Measurements from ENCODE around the gene UNC13D. TPM values are rescaled to one million over a fixed set of nuclear protein-coding genes. Genes with fewer than 3 reads are reported as not detected.

UNC13D gene
- total and polyA plus RNA-seq, 9 of the 15 experiments (the other 6 are each of a cell fraction or from before 2014, with no cell fraction given) = 0.86 to 244 (median 69.2) TPM

DNA sequence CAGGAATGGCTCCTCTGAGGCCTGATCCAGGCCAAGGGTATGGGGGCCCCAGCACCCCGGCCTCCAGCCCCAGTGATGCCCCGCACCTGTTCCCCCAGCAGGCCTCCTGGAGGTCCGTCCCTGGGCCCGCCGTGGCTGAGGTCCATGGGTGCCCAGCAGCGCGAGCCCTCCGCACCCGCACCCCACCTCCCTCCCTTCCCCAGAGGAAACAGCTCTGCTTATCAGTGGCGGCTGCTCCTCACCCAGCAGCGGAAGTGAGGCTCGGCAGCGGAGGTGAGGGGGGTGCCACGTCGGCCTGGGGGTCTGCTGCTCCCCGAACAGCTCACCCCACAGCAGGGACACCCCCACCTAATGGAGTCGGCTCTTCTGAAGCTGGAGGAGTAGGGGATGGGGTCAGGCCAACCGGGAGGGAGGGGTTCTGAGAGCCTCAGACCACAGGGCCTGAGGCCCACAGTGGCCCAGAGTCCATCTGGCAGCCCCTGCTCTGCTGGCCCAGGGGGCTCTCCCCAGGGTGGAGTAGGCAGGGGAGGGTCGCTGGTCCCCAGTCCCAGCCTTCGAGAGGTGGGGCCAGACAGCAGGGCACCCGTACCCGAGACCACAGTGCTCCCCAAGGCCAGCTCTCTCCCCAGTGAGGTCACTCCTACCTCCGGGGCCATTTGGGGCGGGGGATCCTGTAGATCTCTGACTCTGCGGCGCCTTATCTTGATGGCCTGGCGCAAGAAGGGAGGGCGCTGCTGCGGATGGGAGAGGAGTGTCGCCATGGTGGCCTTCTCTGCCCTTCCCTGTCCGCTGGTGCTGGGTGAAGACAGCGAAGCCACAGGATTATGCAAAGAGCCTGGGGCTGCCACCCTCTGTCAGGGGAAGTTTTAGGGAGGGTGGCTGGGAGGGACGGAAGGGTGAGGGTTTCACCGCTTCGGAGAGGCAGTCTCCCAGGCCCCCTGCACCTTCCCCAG is at the start of gene UNC13D (continued):
- TF ChIP-seq, protein P1, sequence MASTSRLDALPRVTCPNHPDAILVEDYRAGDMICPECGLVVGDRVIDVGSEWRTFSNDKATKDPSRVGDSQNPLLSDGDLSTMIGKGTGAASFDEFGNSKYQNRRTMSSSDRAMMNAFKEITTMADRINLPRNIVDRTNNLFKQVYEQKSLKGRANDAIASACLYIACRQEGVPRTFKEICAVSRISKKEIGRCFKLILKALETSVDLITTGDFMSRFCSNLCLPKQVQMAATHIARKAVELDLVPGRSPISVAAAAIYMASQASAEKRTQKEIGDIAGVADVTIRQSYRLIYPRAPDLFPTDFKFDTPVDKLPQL (IDR thresholded peaks at IDR 0.05; ENCODE audit: extremely low read depth, insufficient read length) = no peak
- TF ChIP-seq, protein P2, sequence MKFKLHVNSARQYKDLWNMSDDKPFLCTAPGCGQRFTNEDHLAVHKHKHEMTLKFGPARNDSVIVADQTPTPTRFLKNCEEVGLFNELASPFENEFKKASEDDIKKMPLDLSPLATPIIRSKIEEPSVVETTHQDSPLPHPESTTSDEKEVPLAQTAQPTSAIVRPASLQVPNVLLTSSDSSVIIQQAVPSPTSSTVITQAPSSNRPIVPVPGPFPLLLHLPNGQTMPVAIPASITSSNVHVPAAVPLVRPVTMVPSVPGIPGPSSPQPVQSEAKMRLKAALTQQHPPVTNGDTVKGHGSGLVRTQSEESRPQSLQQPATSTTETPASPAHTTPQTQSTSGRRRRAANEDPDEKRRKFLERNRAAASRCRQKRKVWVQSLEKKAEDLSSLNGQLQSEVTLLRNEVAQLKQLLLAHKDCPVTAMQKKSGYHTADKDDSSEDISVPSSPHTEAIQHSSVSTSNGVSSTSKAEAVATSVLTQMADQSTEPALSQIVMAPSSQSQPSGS (CRISPR knock-in tag; IDR thresholded peaks at IDR 0.05) = no peak
- TF ChIP-seq LARP7 (IDR thresholded peaks at IDR 0.05) (peak; percentile 19; the same call in 1 of the 2 replicates), TAF7 (tag; IDR thresholded peaks at IDR 0.05) (peak; percentile 37; the same call in 1 of the 2 replicates), PTBP1 (IDR thresholded peaks at IDR 0.05; ENCODE audit: low read depth, low read length) (peak; percentile 26; the same call in 1 of the 2 replicates), NELFE (IDR thresholded peaks at IDR 0.05; ENCODE audit: insufficient read depth, insufficient read length) (no peak), ZNF830 (CRISPR knock-in tag; IDR thresholded peaks at IDR 0.05) (no peak), PURB (CRISPR knock-in tag; IDR thresholded peaks at IDR 0.05; ENCODE audit: low read depth) (no peak), HMGN3 (IDR thresholded peaks at IDR 0.05; ENCODE audit: borderline replicate concordance, extremely low read depth, insufficient read length, low read depth, low read length) (peak; percentile 50), DPF2 (IDR thresholded peaks at IDR 0.05) (peak; percentile 78), RBM15 (IDR thresholded peaks at IDR 0.05; ENCODE audit: insufficient read depth, low read length) (no peak), SMAD4 (CRISPR knock-in tag; conservative IDR thresholded peaks at IDR 0.05) (peak; percentile 80; the same call in 1 of the 2 replicates), DNMT1 (IDR thresholded peaks at IDR 0.05) (0 out of 2 replicates have a peak, but pooled peaks have one; percentile 37), SLC30A9 (CRISPR knock-in tag; IDR thresholded peaks at IDR 0.05) (no peak), KHSRP (IDR thresholded peaks at IDR 0.05) (no peak), CEBPG (CRISPR knock-in tag; IDR thresholded peaks at IDR 0.05) (peak; percentile 46; the same call in 1 of the 2 replicates), CEBPG (tag; conservative IDR thresholded peaks at IDR 0.05 in 1 of 2, IDR thresholded peaks at IDR 0.05 in 1 of 2) (peak in 1 of 2 experiments; percentile 70; a peak in 2 of 4 replicates), ATF1 (CRISPR knock-in tag; IDR thresholded peaks at IDR 0.05) (no peak; the same call in 1 of the 2 replicates), ATF1 (tag; IDR thresholded peaks at IDR 0.05) (peak; percentile 85), ZKSCAN3 (CRISPR knock-in tag; IDR thresholded peaks at IDR 0.05) (no peak), RNF2 (IDR thresholded peaks at IDR 0.05) (peak; percentile 63; the same call in 1 of the 2 replicates), YY1 (IDR thresholded peaks at IDR 0.05; ENCODE audit: borderline replicate concordance in 1 of 3, control insufficient read depth in 1 of 3, extremely low read depth in 1 of 3, insufficient read depth in 3 of 3, insufficient read length in 1 of 3, insufficient replicate concordance in 2 of 3, low read depth in 1 of 3, low read length in 2 of 3) (peak in 2 of 3 experiments; percentile 43 to 89), L3MBTL2 (IDR thresholded peaks at IDR 0.05) (peak; percentile 25; the same call in 1 of the 2 replicates), TAF9B (IDR thresholded peaks at IDR 0.05; ENCODE audit: partially characterized antibody) (peak; percentile 74)
- TF ChIP-seq, protein P3, sequence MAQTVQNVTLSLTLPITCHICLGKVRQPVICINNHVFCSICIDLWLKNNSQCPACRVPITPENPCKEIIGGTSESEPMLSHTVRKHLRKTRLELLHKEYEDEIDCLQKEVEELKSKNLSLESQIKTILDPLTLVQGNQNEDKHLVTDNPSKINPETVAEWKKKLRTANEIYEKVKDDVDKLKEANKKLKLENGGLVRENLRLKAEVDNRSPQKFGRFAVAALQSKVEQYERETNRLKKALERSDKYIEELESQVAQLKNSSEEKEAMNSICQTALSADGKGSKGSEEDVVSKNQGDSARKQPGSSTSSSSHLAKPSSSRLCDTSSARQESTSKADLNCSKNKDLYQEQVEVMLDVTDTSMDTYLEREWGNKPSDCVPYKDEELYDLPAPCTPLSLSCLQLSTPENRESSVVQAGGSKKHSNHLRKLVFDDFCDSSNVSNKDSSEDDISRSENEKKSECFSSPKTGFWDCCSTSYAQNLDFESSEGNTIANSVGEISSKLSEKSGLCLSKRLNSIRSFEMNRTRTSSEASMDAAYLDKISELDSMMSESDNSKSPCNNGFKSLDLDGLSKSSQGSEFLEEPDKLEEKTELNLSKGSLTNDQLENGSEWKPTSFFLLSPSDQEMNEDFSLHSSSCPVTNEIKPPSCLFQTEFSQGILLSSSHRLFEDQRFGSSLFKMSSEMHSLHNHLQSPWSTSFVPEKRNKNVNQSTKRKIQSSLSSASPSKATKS (CRISPR knock-in tag; IDR thresholded peaks at IDR 0.05) = no peak
